Calu3 (cell line): ENCODE data around the gene SDK2. TPM values are rescaled to one million over a fixed set of nuclear protein-coding genes. Genes with fewer than 3 reads are reported as not detected.

Experiments
- BruUV-seq: library from RNA; stranded (reverse); fragments of 400-500 nt; replicated peaks from 2 replicates; lab custom pipeline; 2021; lab: Mats Ljungman, UMichigan
- CTCF ChIA-PET: fragments of 300-600 bp; sonication (Branson Sonifier 250); formaldehyde crosslinking; loops from one replicate; lab custom pipeline; 2022; ENCODE audit warnings: antibody characterized with exemption; lab: Charles Lee
- DNase-seq: peaks from one replicate; pipeline ENCODE4 v3.0.0; 2022
- H3K27ac Mint-ChIP-seq: one replicate; pipeline ENCODE4 v1.8.0; 2022; ENCODE audit warnings: mixed read lengths; ENCODE audit not compliant: unreplicated experiment
- H3K27me3 Mint-ChIP-seq: one replicate; pipeline ENCODE4 v1.8.0; 2022; ENCODE audit warnings: mixed read lengths; ENCODE audit not compliant: unreplicated experiment
- H3K36me3 Mint-ChIP-seq: one replicate; pipeline ENCODE4 v1.8.0; 2022; ENCODE audit warnings: mild to moderate bottlenecking, moderate library complexity, mixed read lengths; ENCODE audit not compliant: insufficient read depth, unreplicated experiment
- H3K4me1 Mint-ChIP-seq: one replicate; pipeline ENCODE4 v1.8.0; 2022; ENCODE audit warnings: mild to moderate bottlenecking, low read depth, mixed read lengths; ENCODE audit not compliant: unreplicated experiment
- H3K4me3 Mint-ChIP-seq: one replicate; pipeline ENCODE4 v1.8.0; 2022; ENCODE audit warnings: mild to moderate bottlenecking, low read depth, moderate library complexity, mixed read lengths; ENCODE audit not compliant: unreplicated experiment
- H3K9me3 Mint-ChIP-seq: one replicate; pipeline ENCODE4 v1.8.0; 2022; ENCODE audit warnings: low read depth, mixed read lengths; ENCODE audit not compliant: unreplicated experiment
- intact Hi-C: fragments of 100-400 bp; cut with micrococcal nuclease; formaldehyde crosslinking; loops from one replicate; pipeline ENCODE4 v1.10.0; 2022; ENCODE audit not compliant: unreplicated experiment
- total RNA-seq: library from RNA; stranded (reverse); gene quantifications from 2 replicates; pipeline ENCODE4 v1.2.3, GENCODE V29; 2022
- TF ChIP-seq, protein P1 (sequence below): fragments of 200-600 bp; IDR thresholded peaks from one replicate; pipeline ENCODE4 v1.8.0; 2022; ENCODE audit warnings: antibody characterized with exemption; ENCODE audit not compliant: unreplicated experiment

The SDK2 gene
- total RNA-seq, 1 experiment from 2014 or later: not detected

DNA sequence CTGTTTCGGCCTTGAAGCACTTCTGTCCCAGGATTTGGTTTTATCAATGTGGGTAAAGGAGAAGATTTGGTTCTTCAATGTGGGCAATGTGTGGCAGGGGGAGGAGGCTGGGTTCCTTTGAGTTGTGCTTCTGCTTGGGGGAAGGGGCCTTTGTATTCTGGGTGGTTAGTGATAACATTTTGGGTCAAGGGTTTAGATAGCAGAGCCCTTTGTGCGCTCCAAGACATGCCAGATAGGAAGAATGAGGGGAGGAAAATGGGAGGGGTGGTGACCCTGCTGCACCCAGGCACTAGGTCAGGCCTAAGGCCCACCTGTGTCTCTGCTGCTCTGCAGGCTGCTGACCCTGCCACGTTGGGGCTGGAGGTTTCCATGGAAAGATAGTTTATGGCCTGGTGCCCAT is 292.5 kb downstream of the SDK2 start:
- Mint-ChIP-seq H3K27me3 (no peaks in the 10 kb centered on the region), H3K27ac (no peak overlapping the region), H3K9me3 (no peaks in the 10 kb centered on the region), H3K36me3 (no peaks in the 10 kb centered on the region), H3K4me1 (no peaks in the 10 kb centered on the region), H3K4me3 (no peak overlapping the region)
- intact Hi-C loops: no loop called here
- TF ChIP-seq, protein P1, sequence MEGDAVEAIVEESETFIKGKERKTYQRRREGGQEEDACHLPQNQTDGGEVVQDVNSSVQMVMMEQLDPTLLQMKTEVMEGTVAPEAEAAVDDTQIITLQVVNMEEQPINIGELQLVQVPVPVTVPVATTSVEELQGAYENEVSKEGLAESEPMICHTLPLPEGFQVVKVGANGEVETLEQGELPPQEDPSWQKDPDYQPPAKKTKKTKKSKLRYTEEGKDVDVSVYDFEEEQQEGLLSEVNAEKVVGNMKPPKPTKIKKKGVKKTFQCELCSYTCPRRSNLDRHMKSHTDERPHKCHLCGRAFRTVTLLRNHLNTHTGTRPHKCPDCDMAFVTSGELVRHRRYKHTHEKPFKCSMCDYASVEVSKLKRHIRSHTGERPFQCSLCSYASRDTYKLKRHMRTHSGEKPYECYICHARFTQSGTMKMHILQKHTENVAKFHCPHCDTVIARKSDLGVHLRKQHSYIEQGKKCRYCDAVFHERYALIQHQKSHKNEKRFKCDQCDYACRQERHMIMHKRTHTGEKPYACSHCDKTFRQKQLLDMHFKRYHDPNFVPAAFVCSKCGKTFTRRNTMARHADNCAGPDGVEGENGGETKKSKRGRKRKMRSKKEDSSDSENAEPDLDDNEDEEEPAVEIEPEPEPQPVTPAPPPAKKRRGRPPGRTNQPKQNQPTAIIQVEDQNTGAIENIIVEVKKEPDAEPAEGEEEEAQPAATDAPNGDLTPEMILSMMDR: no peak
- CTCF ChIA-PET: interaction anchor here (1.0 kb wide), 1 partner anchor 118 kb away, joined by 3 read pairs; no protein-coding TSS in a partner anchor
- no peak for DNase-seq
- no TSS peak for BruUV-seq

DNA sequence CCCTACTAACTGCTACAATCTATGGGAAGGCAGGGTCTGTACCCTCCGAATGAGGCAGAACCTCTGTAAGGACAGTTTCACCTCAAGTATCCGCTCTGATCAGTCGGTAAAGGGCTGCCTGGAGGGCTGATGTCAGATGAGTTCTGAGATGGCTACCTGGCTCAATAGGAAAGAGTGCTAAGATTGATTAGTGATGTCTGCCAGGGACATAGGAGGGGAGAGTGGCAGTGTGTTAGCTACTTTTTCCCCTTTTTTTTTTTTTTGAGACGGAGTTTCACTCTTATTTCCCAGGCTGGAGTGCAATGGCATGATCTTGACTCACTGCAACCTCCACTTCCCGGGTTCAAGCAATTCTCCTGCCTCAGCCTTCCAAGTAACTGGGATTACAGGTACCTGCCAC is 293.4 kb downstream of the SDK2 start:
- Mint-ChIP-seq H3K4me3 (no peak overlapping the region), H3K27ac (no peak overlapping the region), H3K9me3 (no peaks in the 10 kb centered on the region), H3K4me1 (no peaks in the 10 kb centered on the region), H3K27me3 (no peaks in the 10 kb centered on the region), H3K36me3 (no peaks in the 10 kb centered on the region)
- intact Hi-C loops: no loop called here
- BruUV-seq: no TSS peak
- CTCF ChIA-PET: interaction anchor here (1.3 kb wide), 1 partner anchor 40 kb away, joined by 9 read pairs; no protein-coding TSS in a partner anchor
- TF ChIP-seq, protein P1: no peak
- no peak for DNase-seq

DNA sequence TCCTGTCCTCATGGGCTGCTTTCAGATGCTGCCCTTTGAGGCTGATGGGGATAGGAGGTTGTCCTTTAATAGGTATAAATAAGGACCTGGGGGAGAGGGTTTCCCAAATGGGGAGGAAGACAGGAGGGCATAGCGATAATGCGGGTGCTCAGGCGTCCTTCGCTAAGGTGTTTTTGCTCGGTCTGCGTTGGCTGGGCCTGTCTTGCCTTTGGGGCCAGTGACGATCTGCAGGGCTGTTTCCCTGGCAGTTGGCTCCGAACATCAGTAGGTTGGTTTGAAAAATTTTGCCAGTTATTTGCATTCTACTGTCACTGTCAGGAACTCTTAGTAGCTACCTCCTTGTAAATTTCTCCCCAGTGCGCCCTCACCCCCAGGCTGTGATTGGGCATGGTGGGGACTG is 294.6 kb downstream of the SDK2 start:
- no peaks in the 10 kb centered on the region for H3K36me3 Mint-ChIP-seq
- no peaks in the 10 kb centered on the region for H3K4me1 Mint-ChIP-seq
- TF ChIP-seq, protein P1: no peak
- H3K9me3 Mint-ChIP-seq: no peaks in the 10 kb centered on the region
- DNase-seq: no peak
- no peak overlapping the region for H3K27ac Mint-ChIP-seq
- H3K4me3 Mint-ChIP-seq: no peak overlapping the region
- no TSS peak for BruUV-seq
- H3K27me3 Mint-ChIP-seq: no peaks in the 10 kb centered on the region
- intact Hi-C loops: no loop called here
- CTCF ChIA-PET: interaction anchor here (0.5 to 0.6 kb wide), 2 partner anchors 8 to 55 kb away, joined by 3 read pairs; no protein-coding TSS in a partner anchor

DNA sequence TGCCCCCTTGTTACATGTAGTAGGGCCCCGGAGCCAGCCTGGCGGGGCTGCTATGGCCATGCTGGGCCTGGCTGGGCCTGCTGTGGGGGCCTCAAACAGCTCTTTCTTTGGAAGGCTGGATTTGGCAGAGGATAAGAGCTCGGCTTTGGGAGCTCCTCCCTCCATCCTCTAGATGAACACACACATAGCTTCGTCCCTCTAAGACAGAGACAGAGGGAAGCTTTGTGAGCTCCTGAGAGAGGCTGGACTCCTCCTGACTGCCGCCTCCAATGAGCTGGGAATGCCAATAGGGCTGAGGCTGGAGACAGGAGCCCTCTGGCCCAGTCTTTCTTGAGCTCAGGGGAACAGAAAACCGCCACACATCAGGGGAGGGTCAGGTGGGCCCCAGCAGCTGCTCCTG is 295.1 kb downstream of the SDK2 start:
- no TSS peak for BruUV-seq
- Mint-ChIP-seq H3K9me3 (no peaks in the 10 kb centered on the region), H3K36me3 (no peaks in the 10 kb centered on the region), H3K27ac (no peak overlapping the region), H3K27me3 (no peaks in the 10 kb centered on the region), H3K4me3 (no peak overlapping the region), H3K4me1 (no peaks in the 10 kb centered on the region)
- no peak for DNase-seq
- intact Hi-C loops: no loop called here
- TF ChIP-seq, protein P1: no peak
- CTCF ChIA-PET: interaction anchor here (0.5 to 0.6 kb wide), 2 partner anchors 8 to 56 kb away, joined by 3 read pairs; no protein-coding TSS in a partner anchor
